Mesenchymal stem cell (in vitro differentiated cells and primary cell): ENCODE results near the gene ZNF750.

ENCODE experiments used
- DNase-seq: peaks from one replicate; pipeline ENCODE4 v3.0.0-alpha.2; 2013
- H2AFZ ChIP-seq: one replicate; pipeline ENCODE4 v1.6.1; 2013; ENCODE audit warnings: low read depth, mild to moderate bottlenecking, control low read depth, inconsistent platforms, low read length, moderate library complexity
- H2AK5ac ChIP-seq: 2 replicates; pipeline ENCODE4 v1.6.1; 2013; ENCODE audit warnings: low read length, moderate library complexity, mild to moderate bottlenecking, inconsistent platforms; ENCODE audit not compliant: severe bottlenecking
- H2BK120ac ChIP-seq: one replicate; pipeline ENCODE4 v1.6.1; 2013; ENCODE audit warnings: low read depth, mild to moderate bottlenecking, inconsistent platforms, low read length, moderate library complexity
- H2BK12ac ChIP-seq, 2 experiments: one replicate each; pipeline ENCODE4 v1.6.1; 2013; ENCODE audit warnings: inconsistent platforms in 2 of 2, low read length in 2 of 2, mild to moderate bottlenecking in 2 of 2, moderate library complexity in 2 of 2, control low read depth in 1 of 2
- H2BK15ac ChIP-seq: one replicate; pipeline ENCODE4 v1.6.1; 2013; ENCODE audit warnings: mild to moderate bottlenecking, low read depth, inconsistent platforms; ENCODE audit not compliant: poor library complexity, severe bottlenecking
- H2BK5ac ChIP-seq: 2 replicates; pipeline ENCODE4 v1.6.1; 2013; ENCODE audit warnings: low read depth, mild to moderate bottlenecking, low read length, control low read depth, inconsistent platforms; ENCODE audit not compliant: poor library complexity, severe bottlenecking
- H3K14ac ChIP-seq, 2 experiments: one replicate each; pipeline ENCODE4 v1.6.1; 2013; ENCODE audit warnings: inconsistent platforms in 2 of 2, low read length in 2 of 2, control low read depth in 1 of 2, mild to moderate bottlenecking in 1 of 2, moderate library complexity in 1 of 2
- H3K18ac ChIP-seq, 2 experiments: one replicate each; pipeline ENCODE4 v1.6.1; 2013; ENCODE audit warnings: inconsistent platforms in 2 of 2, low read length in 2 of 2, control low read depth in 1 of 2, low read depth in 1 of 2, mild to moderate bottlenecking in 1 of 2
- H3K23ac ChIP-seq, 2 experiments: one replicate each; pipeline ENCODE4 v1.6.1; 2013; ENCODE audit warnings: inconsistent platforms in 2 of 2, low read length in 2 of 2, mild to moderate bottlenecking in 2 of 2, moderate library complexity in 2 of 2, control low read depth in 1 of 2
- H3K27ac ChIP-seq: 2 replicates; pipeline ENCODE4 v1.5.1; 2013; ENCODE audit warnings: mild to moderate bottlenecking, moderate library complexity, low read length, control low read depth, inconsistent platforms; ENCODE audit not compliant: poor library complexity, severe bottlenecking
- H3K27me3 ChIP-seq, 2 experiments: 2 replicates each; pipeline versions ENCODE4 v1.6.1 to v1.7.0; 2013; ENCODE audit warnings: low read length in 2 of 2, mild to moderate bottlenecking in 2 of 2, moderate library complexity in 2 of 2, control low read depth in 1 of 2, inconsistent platforms in 1 of 2; ENCODE audit not compliant: control insufficient read depth in 1 of 2, insufficient read depth in 1 of 2
- H3K36me3 ChIP-seq, 2 experiments: 2 replicates each; pipeline versions ENCODE4 v1.6.1 to v1.7.0; 2013; ENCODE audit warnings: low read length in 2 of 2, control low read depth in 1 of 2, inconsistent platforms in 1 of 2, low read depth in 1 of 2, mild to moderate bottlenecking in 1 of 2; ENCODE audit not compliant: insufficient read depth in 2 of 2, control insufficient read depth in 1 of 2
- H3K4ac ChIP-seq, 2 experiments: one replicate each; pipeline ENCODE4 v1.6.1; 2013; ENCODE audit warnings: inconsistent platforms in 2 of 2, low read length in 2 of 2, mild to moderate bottlenecking in 2 of 2, moderate library complexity in 2 of 2, control low read depth in 1 of 2, low read depth in 1 of 2
- H3K4me1 ChIP-seq: 2 replicates; pipeline ENCODE4 v1.6.1; 2013; ENCODE audit warnings: low read depth, low read length, control low read depth; ENCODE audit not compliant: control insufficient read depth, insufficient read depth
- H3K4me2 ChIP-seq: 2 replicates; pipeline ENCODE4 v1.6.1; 2013; ENCODE audit warnings: low read length, mild to moderate bottlenecking, inconsistent platforms; ENCODE audit not compliant: poor library complexity, severe bottlenecking
- H3K4me3 ChIP-seq, 2 experiments: 2 replicates each; pipeline versions ENCODE4 v1.5.1 to v1.7.0; 2013; ENCODE audit warnings: low read length in 2 of 2, mild to moderate bottlenecking in 2 of 2, control low read depth in 1 of 2, low read depth in 1 of 2; ENCODE audit not compliant: insufficient read depth in 1 of 2
- H3K79me1 ChIP-seq: replicated peaks from 2 replicates; pipeline ENCODE4 v1.6.1; 2013; ENCODE audit warnings: mild to moderate bottlenecking, control low read depth, low read length, inconsistent platforms; ENCODE audit not compliant: poor library complexity, severe bottlenecking
- H3K9ac ChIP-seq: 2 replicates; pipeline ENCODE4 v1.7.0; 2013; ENCODE audit warnings: mild to moderate bottlenecking, low read length, moderate library complexity
- H3K9me3 ChIP-seq: 2 replicates; pipeline ENCODE4 v1.7.0; 2013; ENCODE audit warnings: mild to moderate bottlenecking, low read length; ENCODE audit not compliant: control insufficient read depth
- H4K8ac ChIP-seq: one replicate; pipeline ENCODE4 v1.6.1; 2013; ENCODE audit warnings: inconsistent platforms, mild to moderate bottlenecking, low read length, moderate library complexity
- H4K91ac ChIP-seq: one replicate; pipeline ENCODE4 v1.6.1; 2013; ENCODE audit warnings: mild to moderate bottlenecking, low read length, inconsistent platforms
- whole genome bisulfite sequencing: methylation state at CpG from one replicate; pipeline ENCODE4 v1.1.7; 2013; ENCODE audit warnings: mixed read lengths; 5-methylcytosine and 5-hydroxymethylcytosine counted together

Gene ZNF750

GRCh38 chr17:82856361-82856760, 16.5 kb upstream of the ZNF750 start:
- Histone ChIP-seq H2BK120ac (no peak overlapping the region), H3K18ac (no peak overlapping the region), H2BK12ac (no peak overlapping the region), H3K9ac (no peak overlapping the region), H3K4me2 (no peak overlapping the region), H3K27ac (no peak overlapping the region), H3K4me3 (no peak overlapping the region), H3K79me1 (peaks cover 8% of the 10 kb centered on the region), H4K8ac (no peak overlapping the region), H3K36me3 (peaks cover 0 to 14% of the 10 kb centered on the region in 2 experiments), H3K4me1 (peaks cover 23% of the 10 kb centered on the region), H3K27me3 (no peaks in the 10 kb centered on the region), H3K9me3 (no peaks in the 10 kb centered on the region), H4K91ac (no peak overlapping the region), H2BK15ac (no peak overlapping the region), H3K23ac (no peak overlapping the region), H2AFZ (no peak overlapping the region), H2AK5ac (no peak overlapping the region), H3K4ac (no peak overlapping the region), H3K14ac (no peak overlapping the region), H2BK5ac (no peak overlapping the region)
- DNase-seq: no peak
- 90% methylated on average over 15 of the region's 15 CpGs for WGBS

GRCh38 chr17:82854226-82854625, 14.4 kb upstream of the ZNF750 start:
- Histone ChIP-seq H2AFZ (no peak overlapping the region), H3K18ac (no peak overlapping the region), H2BK120ac (no peak overlapping the region), H3K4me1 (peaks cover 6% of the 10 kb centered on the region), H4K8ac (no peak overlapping the region), H3K36me3 (peaks cover 0 to 18% of the 10 kb centered on the region in 2 experiments), H2AK5ac (no peak overlapping the region), H3K4ac (no peak overlapping the region), H3K4me3 (no peak overlapping the region), H3K23ac (no peak overlapping the region), H2BK15ac (no peak overlapping the region), H3K14ac (no peak overlapping the region), H2BK12ac (no peak overlapping the region), H2BK5ac (no peak overlapping the region), H3K27ac (no peak overlapping the region), H3K27me3 (no peaks in the 10 kb centered on the region), H3K9ac (no peak overlapping the region), H4K91ac (no peak overlapping the region), H3K4me2 (no peak overlapping the region), H3K9me3 (no peaks in the 10 kb centered on the region), H3K79me1 (peaks cover 12% of the 10 kb centered on the region)
- 97% methylated on average over 11 of the region's 11 CpGs for WGBS
- DNase-seq: no peak

GRCh38 chr17:82851381-82851780, 11.6 kb upstream of the ZNF750 start:
- DNase-seq: no peak
- Histone ChIP-seq H2BK15ac (no peak overlapping the region), H3K79me1 (peaks cover 9% of the 10 kb centered on the region)

DNA sequence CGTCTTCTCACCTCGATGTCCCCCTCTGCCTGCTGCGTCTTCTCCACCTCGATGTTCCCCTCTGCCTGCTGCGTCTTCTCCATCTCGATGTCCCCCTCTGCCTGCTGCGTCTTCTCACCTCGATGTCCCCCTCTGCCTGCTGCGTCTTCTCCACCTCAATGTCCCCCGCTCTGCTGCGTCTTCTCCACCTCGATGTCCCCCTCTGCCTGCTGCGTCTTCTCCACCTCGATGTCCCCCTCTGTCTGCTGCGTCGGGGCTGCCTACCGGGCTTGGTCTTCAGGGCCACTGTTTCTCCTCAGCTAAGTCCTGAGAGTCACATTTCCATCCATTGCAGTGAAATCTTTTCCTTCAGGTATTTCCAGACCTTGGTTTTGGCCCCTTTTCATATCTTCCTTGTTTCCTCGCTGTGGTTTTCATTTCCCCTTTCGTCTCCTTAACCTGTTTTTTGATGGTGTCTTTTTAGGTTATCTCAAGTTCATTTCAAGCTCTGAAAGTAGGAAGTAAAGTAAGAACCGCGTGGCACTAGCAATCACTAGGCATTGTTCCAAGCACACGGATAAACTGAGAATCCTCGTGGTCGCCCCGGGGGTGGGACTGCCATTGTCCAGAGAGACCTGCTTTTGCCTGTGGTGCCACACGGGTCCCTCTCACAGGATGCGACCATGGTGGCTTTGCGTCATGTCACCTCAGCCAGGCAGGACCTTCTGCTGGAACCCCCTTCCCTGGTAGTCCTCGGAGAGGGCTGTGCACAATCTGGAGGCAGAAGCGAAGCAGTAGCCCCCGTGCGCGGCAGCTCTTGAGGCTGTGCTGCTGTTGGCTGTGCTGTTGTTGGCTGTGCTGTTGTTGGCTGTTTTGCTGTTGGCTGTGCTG, 9.5 kb upstream of the ZNF750 start:
- Histone ChIP-seq H2BK12ac (no peak overlapping the region), H2BK5ac (no peak overlapping the region), H3K27ac (no peak overlapping the region), H3K18ac (no peak overlapping the region), H3K27me3 (no peaks in the 10 kb centered on the region), H2AFZ (no peak overlapping the region), H3K4ac (no peak overlapping the region), H3K4me1 (peaks cover 4% of the 10 kb centered on the region), H3K4me3 (no peak overlapping the region), H3K14ac (no peak overlapping the region), H2AK5ac (no peak overlapping the region), H2BK15ac (no peak overlapping the region), H4K91ac (no peak overlapping the region), H4K8ac (no peak overlapping the region), H3K79me1 (peaks cover 10% of the 10 kb centered on the region), H3K9me3 (no peaks in the 10 kb centered on the region), H2BK120ac (no peak overlapping the region), H3K23ac (no peak overlapping the region), H3K36me3 (peaks cover 0 to 24% of the 10 kb centered on the region in 2 experiments), H3K4me2 (no peak overlapping the region), H3K9ac (no peak overlapping the region)
- WGBS: 98% methylated on average over 33 of the region's 33 CpGs
- no peak for DNase-seq

More at GRCh38 chr17:82851381-82851780, 11.6 kb upstream of the ZNF750 start:
- Histone ChIP-seq H3K9ac (no peak overlapping the region), H3K4me3 (no peak overlapping the region), H3K23ac (no peak overlapping the region), H3K14ac (no peak overlapping the region), H2AK5ac (no peak overlapping the region), H3K9me3 (no peaks in the 10 kb centered on the region), H4K8ac (no peak overlapping the region), H3K4ac (no peak overlapping the region), H3K4me1 (peaks cover 4% of the 10 kb centered on the region), H3K27ac (no peak overlapping the region), H2BK12ac (no peak overlapping the region), H3K18ac (no peak overlapping the region), H4K91ac (no peak overlapping the region), H3K27me3 (no peaks in the 10 kb centered on the region), H3K36me3 (peaks cover 0 to 20% of the 10 kb centered on the region in 2 experiments), H3K4me2 (no peak overlapping the region), H2BK5ac (no peak overlapping the region), H2BK120ac (no peak overlapping the region), H2AFZ (no peak overlapping the region)
- 97% methylated on average over 12 of the region's 12 CpGs for WGBS
